ENCODE results near the gene SLC4A1AP. TPM values are rescaled to one million over a fixed set of nuclear protein-coding genes. Genes with fewer than 3 reads are reported as not detected.

The SLC4A1AP gene
- total RNA-seq, 1 experiment from 2014 or later, result 22.8 TPM

- no peaks in the 10 kb centered on the region for H3K27me3 ChIP-seq (ENCODE audit: control insufficient read depth, insufficient read depth, low read length)
- H3K4me3 ChIP-seq (ENCODE audit: insufficient read depth, low read depth, low read length), result no peak overlapping the region
- peaks cover 31% of the 10 kb centered on the region for H3K36me3 ChIP-seq (replicated peaks; ENCODE audit: control insufficient read depth, insufficient read depth, low read length)
- DNase-seq, result no peak
Measured at GRCh38 chr2:27636766-27637165, 26.9 kb upstream of the SLC4A1AP start.

- peaks cover 29% of the 10 kb centered on the region for H3K36me3 ChIP-seq (replicated peaks; ENCODE audit: control insufficient read depth, insufficient read depth, low read length)
- no peak for DNase-seq
- no peak overlapping the region for H3K4me3 ChIP-seq (ENCODE audit: insufficient read depth, low read depth, low read length)
- no peaks in the 10 kb centered on the region for H3K27me3 ChIP-seq (ENCODE audit: control insufficient read depth, insufficient read depth, low read length)
Measured at GRCh38 chr2:27638037-27638637, 25.6 kb upstream of the SLC4A1AP start.

- Histone ChIP-seq H3K27me3 (ENCODE audit: control insufficient read depth, insufficient read depth, low read length) (no peaks in the 10 kb centered on the region), H3K36me3 (replicated peaks; ENCODE audit: control insufficient read depth, insufficient read depth, low read length) (peaks cover 31% of the 10 kb centered on the region), H3K4me3 (ENCODE audit: insufficient read depth, low read depth, low read length) (no peak overlapping the region)
- no peak for DNase-seq
Measured at GRCh38 chr2:27638709-27639108, 25.0 kb upstream of the SLC4A1AP start.

- DNase-seq, result no peak
- Histone ChIP-seq H3K36me3 (replicated peaks; ENCODE audit: control insufficient read depth, insufficient read depth, low read length) (peaks cover 21% of the 10 kb centered on the region), H3K4me3 (ENCODE audit: insufficient read depth, low read depth, low read length) (no peak overlapping the region)
Measured at GRCh38 chr2:27640722-27641245, 22.9 kb upstream of the SLC4A1AP start.

GRCh38 chr2:27645197-27645596 is 18.5 kb upstream of the SLC4A1AP start:
- Histone ChIP-seq H3K4me3 (ENCODE audit: insufficient read depth, low read depth, low read length) (no peak overlapping the region), H3K36me3 (replicated peaks; ENCODE audit: control insufficient read depth, insufficient read depth, low read length) (peaks cover 13% of the 10 kb centered on the region), H3K27me3 (ENCODE audit: control insufficient read depth, insufficient read depth, low read length) (no peaks in the 10 kb centered on the region)
- DNase-seq, result no peak

More at GRCh38 chr2:27640722-27641245, 22.9 kb upstream of the SLC4A1AP start:
- H3K27me3 ChIP-seq (ENCODE audit: control insufficient read depth, insufficient read depth, low read length), result no peaks in the 10 kb centered on the region

- Histone ChIP-seq H3K27me3 (ENCODE audit: control insufficient read depth, insufficient read depth, low read length) (no peaks in the 10 kb centered on the region), H3K4me3 (ENCODE audit: insufficient read depth, low read depth, low read length) (no peak overlapping the region), H3K36me3 (replicated peaks; ENCODE audit: control insufficient read depth, insufficient read depth, low read length) (peaks cover 12% of the 10 kb centered on the region)
- no peak for DNase-seq
Measured at GRCh38 chr2:27647289-27647688, 16.4 kb upstream of the SLC4A1AP start.

- DNase-seq, result no peak
- Histone ChIP-seq H3K36me3 (replicated peaks; ENCODE audit: control insufficient read depth, insufficient read depth, low read length) (peaks cover 11% of the 10 kb centered on the region), H3K27me3 (ENCODE audit: control insufficient read depth, insufficient read depth, low read length) (no peaks in the 10 kb centered on the region), H3K4me3 (ENCODE audit: insufficient read depth, low read depth, low read length) (no peak overlapping the region)
Measured at GRCh38 chr2:27647737-27648136, 16.0 kb upstream of the SLC4A1AP start.

- Histone ChIP-seq H3K36me3 (replicated peaks; ENCODE audit: control insufficient read depth, insufficient read depth, low read length) (peaks cover 10% of the 10 kb centered on the region), H3K27me3 (ENCODE audit: control insufficient read depth, insufficient read depth, low read length) (no peaks in the 10 kb centered on the region), H3K4me3 (ENCODE audit: insufficient read depth, low read depth, low read length) (no peak overlapping the region)
- no peak for DNase-seq
Measured at GRCh38 chr2:27651056-27651455, 12.6 kb upstream of the SLC4A1AP start.

GRCh38 chr2:27652341-27652740 is 11.3 kb upstream of the SLC4A1AP start:
- H3K27me3 ChIP-seq (ENCODE audit: control insufficient read depth, insufficient read depth, low read length), result no peaks in the 10 kb centered on the region
- H3K36me3 ChIP-seq (replicated peaks; ENCODE audit: control insufficient read depth, insufficient read depth, low read length), result peaks cover 7% of the 10 kb centered on the region
- no peak overlapping the region for H3K4me3 ChIP-seq (ENCODE audit: insufficient read depth, low read depth, low read length)
- DNase-seq, result no peak

GRCh38 chr2:27652790-27653189 is 10.9 kb upstream of the SLC4A1AP start:
- no peak for DNase-seq
- H3K4me3 ChIP-seq (ENCODE audit: insufficient read depth, low read depth, low read length), result no peak overlapping the region
- no peaks in the 10 kb centered on the region for H3K27me3 ChIP-seq (ENCODE audit: control insufficient read depth, insufficient read depth, low read length)
- peaks cover 7% of the 10 kb centered on the region for H3K36me3 ChIP-seq (replicated peaks; ENCODE audit: control insufficient read depth, insufficient read depth, low read length)

GRCh38 chr2:27653397-27653796 is 10.3 kb upstream of the SLC4A1AP start:
- no peak for DNase-seq
- Histone ChIP-seq H3K27me3 (ENCODE audit: control insufficient read depth, insufficient read depth, low read length) (no peaks in the 10 kb centered on the region), H3K4me3 (ENCODE audit: insufficient read depth, low read depth, low read length) (no peak overlapping the region), H3K36me3 (replicated peaks; ENCODE audit: control insufficient read depth, insufficient read depth, low read length) (peaks cover 5% of the 10 kb centered on the region)

- DNase-seq, result no peak
- H3K27me3 ChIP-seq (ENCODE audit: control insufficient read depth, insufficient read depth, low read length), result no peaks in the 10 kb centered on the region
- no peak overlapping the region for H3K4me3 ChIP-seq (ENCODE audit: insufficient read depth, low read depth, low read length)
- peaks cover 5% of the 10 kb centered on the region for H3K36me3 ChIP-seq (replicated peaks; ENCODE audit: control insufficient read depth, insufficient read depth, low read length)
Measured at GRCh38 chr2:27655155-27655951, 8.3 kb upstream of the SLC4A1AP start.

GRCh38 chr2:27661371-27661770 is 2.3 kb upstream of the SLC4A1AP start:
- no peaks in the 10 kb centered on the region for H3K27me3 ChIP-seq (ENCODE audit: control insufficient read depth, insufficient read depth, low read length)
- peaks cover 6% of the 10 kb centered on the region for H3K36me3 ChIP-seq (replicated peaks; ENCODE audit: control insufficient read depth, insufficient read depth, low read length)
- H3K4me3 ChIP-seq (ENCODE audit: insufficient read depth, low read depth, low read length), result no peak overlapping the region
- no peak for DNase-seq

- peak overlapping the region; percentile 88 for H3K4me3 ChIP-seq (ENCODE audit: insufficient read depth, low read depth, low read length)
- H3K27me3 ChIP-seq (ENCODE audit: control insufficient read depth, insufficient read depth, low read length), result no peaks in the 10 kb centered on the region
- DNase-seq, result no peak
- peaks cover 7% of the 10 kb centered on the region for H3K36me3 ChIP-seq (replicated peaks; ENCODE audit: control insufficient read depth, insufficient read depth, low read length)
Measured at GRCh38 chr2:27664154-27664574, 475 bp downstream of the SLC4A1AP start.

Data from H7 (cell line).